Ovary (tissue), 3 donors: ENCODE data around the gene GTF3C1.
"Not testable (repeated sequence)": the region's sequence is repeated elsewhere in the genome, so short reads cannot be mapped to it uniquely, and the experiment has no call there.

Source experiments
- EP300 ChIP-seq: sonication (generic); formaldehyde crosslinking; IDR thresholded peaks from one replicate; pipeline ENCODE4 v1.6.1; 2017; ENCODE audit warnings: antibody characterized with exemption
- POLR2A ChIP-seq: fragments of 450-650 bp; IDR thresholded peaks from one replicate; pipeline ENCODE4 v1.6.1; 2017; ENCODE audit warnings: antibody characterized with exemption, mild to moderate bottlenecking, moderate library complexity
- TF ChIP-seq, protein P1 (sequence below), 3 donors: fragments of 450-650 bp in 2 of 3; fragments of 200-600 bp in 1 of 3; IDR thresholded peaks; one replicate each; pipeline versions ENCODE4 v1.5.1 to v1.8.0; 2016 to 2022; ENCODE audit warnings: antibody characterized with exemption in 3 of 3, mild to moderate bottlenecking in 1 of 3
- donor health status: DM: no; HTN: no; CAD: no.

DNA sequence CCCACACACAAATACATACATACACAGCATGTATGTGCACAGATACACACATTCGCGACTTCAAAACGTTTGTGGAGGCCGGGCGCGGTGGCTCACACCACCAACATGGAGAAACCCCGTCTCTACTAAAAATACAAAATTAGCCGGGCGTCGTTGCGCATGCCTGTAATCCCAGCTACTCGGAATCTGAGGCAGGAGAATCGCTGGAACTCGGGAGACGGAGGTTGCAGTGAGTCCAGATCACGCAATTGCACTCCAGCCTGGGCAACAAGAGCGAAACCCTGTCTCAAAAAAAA, 92.2 kb downstream of the GTF3C1 start:
- TF ChIP-seq POLR2A, EP300: not testable (repeated sequence)
- TF ChIP-seq, protein P1, sequence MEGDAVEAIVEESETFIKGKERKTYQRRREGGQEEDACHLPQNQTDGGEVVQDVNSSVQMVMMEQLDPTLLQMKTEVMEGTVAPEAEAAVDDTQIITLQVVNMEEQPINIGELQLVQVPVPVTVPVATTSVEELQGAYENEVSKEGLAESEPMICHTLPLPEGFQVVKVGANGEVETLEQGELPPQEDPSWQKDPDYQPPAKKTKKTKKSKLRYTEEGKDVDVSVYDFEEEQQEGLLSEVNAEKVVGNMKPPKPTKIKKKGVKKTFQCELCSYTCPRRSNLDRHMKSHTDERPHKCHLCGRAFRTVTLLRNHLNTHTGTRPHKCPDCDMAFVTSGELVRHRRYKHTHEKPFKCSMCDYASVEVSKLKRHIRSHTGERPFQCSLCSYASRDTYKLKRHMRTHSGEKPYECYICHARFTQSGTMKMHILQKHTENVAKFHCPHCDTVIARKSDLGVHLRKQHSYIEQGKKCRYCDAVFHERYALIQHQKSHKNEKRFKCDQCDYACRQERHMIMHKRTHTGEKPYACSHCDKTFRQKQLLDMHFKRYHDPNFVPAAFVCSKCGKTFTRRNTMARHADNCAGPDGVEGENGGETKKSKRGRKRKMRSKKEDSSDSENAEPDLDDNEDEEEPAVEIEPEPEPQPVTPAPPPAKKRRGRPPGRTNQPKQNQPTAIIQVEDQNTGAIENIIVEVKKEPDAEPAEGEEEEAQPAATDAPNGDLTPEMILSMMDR (IDR thresholded peaks at IDR 0.05) = not testable (repeated sequence)
